Stimulated activated effector memory CD8-positive, alpha-beta T cell treated with anti-CD3 and anti-CD28 coated beads, Interleukin-12 subunit alpha, Interleukin-12 subunit beta, amount 100 ng/mL, for 72 hours (primary cell): Measurements from ENCODE around the gene TMEM115.

ENCODE experiments used
- ATAC-seq: fragments of 150-1000 bp; cut with Tn5 transposase; 2 replicates; pipeline ENCODE4 v1.10.0; 2021
- DNase-seq, 2 donors: peaks; one replicate each; pipeline ENCODE4 v3.0.0; 2021 to 2022; ENCODE audit warnings: low spot score in 2 of 2
- H3K27ac Mint-ChIP-seq: one replicate; pipeline ENCODE4 v1.8.0; 2022; ENCODE audit warnings: mild to moderate bottlenecking, mixed read lengths
- H3K36me3 Mint-ChIP-seq: one replicate; pipeline ENCODE4 v1.8.0; 2022; ENCODE audit warnings: mild to moderate bottlenecking, mixed read lengths
- H3K4me1 Mint-ChIP-seq: one replicate; pipeline ENCODE4 v1.8.0; 2022; ENCODE audit warnings: mixed read lengths
- H3K4me3 Mint-ChIP-seq: one replicate; pipeline ENCODE4 v1.8.0; 2022; ENCODE audit warnings: mild to moderate bottlenecking, mixed read lengths
- H3K9me3 Mint-ChIP-seq: one replicate; pipeline ENCODE4 v1.8.0; 2022; ENCODE audit warnings: mixed read lengths

Gene TMEM115

DNA sequence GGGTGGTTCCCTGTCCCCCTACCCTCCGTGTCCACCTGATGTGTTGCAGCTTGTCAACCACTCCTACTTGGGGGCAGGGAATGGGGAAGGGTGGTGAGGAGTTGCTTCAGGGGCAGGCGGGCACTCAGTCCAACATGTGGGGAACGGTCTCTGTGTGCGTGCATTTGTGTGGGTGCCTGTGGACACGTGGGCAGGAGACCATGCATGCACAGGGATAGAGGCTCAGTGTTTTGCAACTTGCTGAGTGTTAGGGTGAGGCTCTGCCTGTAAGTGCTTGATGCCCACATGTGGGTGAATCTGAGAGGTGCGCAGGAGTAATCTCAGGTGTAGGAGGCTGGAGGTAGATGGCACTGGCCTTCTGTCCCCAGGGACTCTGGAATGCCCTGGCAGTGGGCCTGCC is 24.4 kb upstream of the TMEM115 start:
- Mint-ChIP-seq H3K36me3 (no peaks in the 10 kb centered on the region), H3K9me3 (no peaks in the 10 kb centered on the region), H3K27ac (peak overlapping the region; percentile 9), H3K4me3 (no peak overlapping the region), H3K4me1 (no peaks in the 10 kb centered on the region)
- DNase-seq (no peak), ATAC-seq (no peak)

DNA sequence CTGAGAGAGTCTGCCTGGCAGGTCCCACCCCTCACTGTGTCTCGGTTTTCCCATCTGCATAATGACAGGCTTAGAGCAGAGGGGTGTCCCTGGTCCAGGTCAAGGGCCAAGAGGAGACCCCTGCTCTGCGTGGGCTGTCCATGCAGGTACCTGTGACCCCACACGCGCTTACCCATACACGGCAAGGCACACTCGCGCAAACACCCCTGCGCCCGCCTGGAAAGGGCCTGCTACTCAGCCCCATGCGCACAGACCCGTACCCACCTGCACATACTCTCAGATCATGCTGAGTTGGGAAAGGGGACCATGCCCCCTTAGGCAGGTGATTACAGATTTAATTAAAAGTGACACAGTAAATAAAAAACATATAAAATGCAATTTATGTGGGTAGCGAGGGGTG is 23.4 kb upstream of the TMEM115 start:
- DNase-seq, result no peak
- Mint-ChIP-seq H3K4me1 (peaks cover 7% of the 10 kb centered on the region), H3K36me3 (peaks cover 7% of the 10 kb centered on the region), H3K4me3 (no peak overlapping the region), H3K9me3 (no peaks in the 10 kb centered on the region), H3K27ac (no peak overlapping the region)
- ATAC-seq, result no peak

DNA sequence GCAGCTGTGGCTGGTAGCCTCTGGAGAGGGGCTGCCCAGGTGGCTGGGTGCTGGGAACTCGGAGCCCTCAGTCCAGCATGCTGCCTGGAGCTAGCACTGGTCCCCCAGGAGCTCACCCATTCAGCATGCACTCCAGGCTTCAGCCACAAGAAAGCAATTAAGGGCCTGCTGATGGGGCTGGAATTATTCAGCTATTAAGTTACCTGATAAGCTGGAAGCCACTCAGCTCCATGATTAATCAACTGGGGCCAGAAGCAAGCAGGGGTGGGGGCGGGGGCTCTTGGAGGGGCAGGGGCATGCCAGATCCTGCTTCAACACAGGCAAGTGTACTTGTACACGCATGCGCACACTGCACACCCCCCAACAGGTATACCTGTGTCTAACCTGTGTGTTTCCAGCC is 22.1 kb upstream of the TMEM115 start:
- H3K4me1 Mint-ChIP-seq, result peaks cover 7% of the 10 kb centered on the region
- no peaks in the 10 kb centered on the region for H3K9me3 Mint-ChIP-seq
- H3K27ac Mint-ChIP-seq, result peak overlapping the region; percentile 72
- H3K4me3 Mint-ChIP-seq, result no peak overlapping the region
- ATAC-seq (no peak), DNase-seq (no peak)
- peaks cover 7% of the 10 kb centered on the region for H3K36me3 Mint-ChIP-seq

DNA sequence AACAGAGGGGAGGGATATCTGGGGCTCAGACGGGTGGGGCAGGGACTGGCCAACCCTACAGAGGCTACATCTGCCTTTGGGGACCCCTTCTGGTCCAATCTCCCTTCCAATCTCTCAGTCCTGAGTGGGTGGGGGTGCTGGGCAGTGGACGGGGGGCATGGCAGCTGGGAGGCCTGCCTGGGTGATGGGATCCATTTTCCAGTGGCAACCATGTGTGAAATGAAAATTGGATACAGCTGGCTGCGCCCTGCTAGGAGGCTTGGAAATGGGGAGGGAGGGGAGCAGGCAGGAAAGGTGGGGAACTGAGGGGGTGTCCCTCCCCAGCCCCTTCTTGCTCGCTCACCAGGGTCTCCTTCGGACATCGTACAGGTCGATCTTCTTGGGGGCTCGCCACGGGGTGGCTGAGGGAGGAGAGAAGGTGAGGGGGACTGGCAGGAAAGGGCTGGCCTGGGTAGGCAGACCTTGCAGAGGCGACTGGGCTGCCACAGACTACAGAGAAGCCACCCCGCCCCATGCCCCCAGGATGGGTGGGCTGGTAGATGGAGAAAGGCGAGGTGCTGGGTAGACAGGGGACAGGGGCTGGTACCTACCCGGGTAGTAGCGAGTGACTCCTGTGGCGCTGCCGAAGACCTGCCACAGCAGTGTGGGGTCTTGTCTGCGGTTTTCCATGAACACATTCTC is 21.2 kb upstream of the TMEM115 start:
- Mint-ChIP-seq H3K4me1 (peaks cover 7% of the 10 kb centered on the region), H3K4me3 (no peak overlapping the region), H3K36me3 (peaks cover 7% of the 10 kb centered on the region), H3K27ac (peak overlapping the region; percentile 72), H3K9me3 (no peaks in the 10 kb centered on the region)
- DNase-seq, result no peak
- no peak for ATAC-seq

DNA sequence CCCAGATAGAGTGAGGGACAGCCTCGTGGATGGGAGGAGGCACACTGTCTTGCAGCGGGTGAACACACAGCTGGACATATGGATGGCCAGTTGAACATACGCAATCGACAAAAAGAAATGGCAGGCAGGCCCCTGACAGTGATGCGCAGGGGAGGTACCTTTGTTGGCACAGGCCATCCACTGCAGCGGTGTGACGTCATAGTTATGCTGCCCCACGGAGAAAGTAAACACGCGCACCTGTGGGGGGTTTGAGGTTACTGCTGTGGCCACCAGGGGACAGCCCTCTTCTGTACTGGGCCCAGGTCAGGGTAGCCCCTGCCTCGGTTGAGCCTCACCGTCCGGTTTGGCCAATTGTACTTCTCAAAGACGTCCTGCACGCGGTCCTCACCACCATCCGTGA is 19.4 kb upstream of the TMEM115 start:
- Mint-ChIP-seq H3K4me3 (no peak overlapping the region), H3K27ac (peak overlapping the region; percentile 57), H3K9me3 (no peaks in the 10 kb centered on the region), H3K4me1 (peaks cover 8% of the 10 kb centered on the region), H3K36me3 (peaks cover 7% of the 10 kb centered on the region)
- no peak for ATAC-seq
- no peak for DNase-seq

DNA sequence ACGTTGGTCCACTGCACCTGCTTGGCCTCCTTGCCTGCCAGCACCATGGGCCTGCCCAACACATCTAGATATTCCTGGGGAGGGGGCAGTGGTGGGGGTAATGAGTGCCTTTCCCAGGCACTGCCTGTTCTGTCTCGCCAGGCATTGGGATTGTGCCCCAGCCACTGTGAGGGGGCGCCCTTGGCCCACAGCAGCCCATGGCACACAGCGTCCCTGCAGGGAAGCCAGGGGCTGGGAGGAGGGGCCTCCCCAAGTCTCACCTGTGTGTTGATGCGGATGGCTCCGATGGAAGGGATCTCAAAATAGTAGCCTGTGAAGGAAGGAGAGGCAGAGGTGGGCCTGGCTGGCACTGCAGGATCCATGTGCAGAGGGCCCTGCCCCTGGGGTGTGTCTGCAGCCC is 18.7 kb upstream of the TMEM115 start:
- peaks cover 7% of the 10 kb centered on the region for H3K36me3 Mint-ChIP-seq
- no peaks in the 10 kb centered on the region for H3K9me3 Mint-ChIP-seq
- peaks cover 15% of the 10 kb centered on the region for H3K4me1 Mint-ChIP-seq
- H3K4me3 Mint-ChIP-seq, result no peak overlapping the region
- ATAC-seq (no peak), DNase-seq (no peak)
- peak overlapping the region; percentile 57 for H3K27ac Mint-ChIP-seq

DNA sequence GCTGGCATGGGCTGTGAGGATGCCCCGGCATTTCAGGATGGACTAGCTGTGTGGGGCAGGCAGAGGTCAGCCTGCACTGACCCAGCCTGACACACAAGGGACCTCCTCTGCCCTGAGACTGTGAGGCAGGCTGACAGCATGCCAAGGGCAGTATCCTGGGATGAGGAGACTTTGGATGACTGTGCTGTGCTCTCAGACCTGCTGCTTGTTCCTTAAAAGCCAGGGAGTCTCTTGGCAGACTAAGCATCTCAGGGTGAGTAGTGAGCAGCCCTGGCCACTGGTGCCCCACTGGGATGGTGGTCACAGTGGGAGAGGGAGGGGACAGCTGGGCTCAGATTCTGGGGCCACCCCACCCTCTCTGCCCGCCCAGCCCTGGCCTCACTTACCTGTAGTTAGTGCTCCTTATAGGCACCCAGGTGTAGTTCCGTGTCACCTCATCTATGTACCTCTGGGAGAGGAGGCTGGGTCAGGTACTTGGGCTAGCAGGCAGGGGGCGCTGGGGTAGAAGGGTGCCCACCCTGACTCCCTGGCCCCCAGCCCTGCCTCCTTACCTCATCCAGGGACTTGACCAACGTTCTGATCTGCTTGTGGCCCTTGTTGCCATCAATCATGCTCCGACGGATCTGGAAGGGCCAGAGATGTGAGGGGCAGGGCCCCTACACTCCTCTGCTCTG is 16.1 kb upstream of the TMEM115 start:
- Mint-ChIP-seq H3K36me3 (peaks cover 7% of the 10 kb centered on the region), H3K27ac (no peak overlapping the region)
- ATAC-seq, result peak; percentile 25

DNA sequence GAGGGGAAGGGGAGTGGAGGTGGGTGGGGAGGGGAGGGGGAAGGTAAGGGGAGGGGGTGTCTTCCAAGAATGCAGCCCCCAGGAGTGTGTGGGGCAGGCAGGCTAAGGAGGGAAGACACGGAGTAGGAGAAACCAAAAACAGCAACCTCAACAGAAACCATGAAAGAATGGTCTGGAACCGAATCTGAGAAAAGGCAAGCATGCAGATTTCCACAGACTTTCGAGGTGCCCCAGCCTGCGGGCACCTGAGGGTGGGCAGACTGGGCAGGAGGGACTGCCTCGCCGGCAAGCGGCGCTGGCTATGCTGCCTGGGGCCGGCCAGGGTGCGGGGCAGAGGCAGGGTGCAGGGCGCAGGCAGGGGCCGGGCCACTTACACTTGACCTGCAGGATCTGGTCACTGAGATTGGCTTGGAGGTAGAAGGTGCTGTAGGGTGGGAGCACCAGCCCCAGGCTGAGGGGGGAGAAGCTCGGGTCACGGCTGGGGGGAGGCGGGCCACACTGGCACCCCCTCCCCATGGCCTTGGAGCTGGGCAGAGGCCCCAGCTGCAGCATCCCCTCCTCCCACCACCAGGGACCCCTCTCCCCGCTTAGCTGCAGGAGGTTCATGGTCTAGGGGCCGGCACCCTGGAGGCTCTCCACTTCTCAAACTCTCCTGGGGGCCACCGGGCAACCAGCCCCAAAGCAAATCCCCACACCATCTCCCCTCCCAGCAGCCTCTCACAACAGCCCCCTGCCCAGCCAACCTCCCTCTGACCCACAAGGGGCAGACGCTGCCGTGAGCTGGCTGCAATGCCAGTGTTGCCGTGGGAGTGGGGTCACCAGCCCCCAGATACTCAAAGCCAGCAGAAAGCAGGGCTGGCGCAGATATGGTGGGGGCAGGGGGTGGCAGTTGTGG is 15.3 kb upstream of the TMEM115 start:
- no peaks in the 10 kb centered on the region for H3K9me3 Mint-ChIP-seq
- no peak for ATAC-seq
- no peak for DNase-seq
- peaks cover 7% of the 10 kb centered on the region for H3K36me3 Mint-ChIP-seq
- no peak overlapping the region for H3K4me3 Mint-ChIP-seq
- peaks cover 21% of the 10 kb centered on the region for H3K4me1 Mint-ChIP-seq
- no peak overlapping the region for H3K27ac Mint-ChIP-seq

More for the DNA sequence above, 16.1 kb upstream of the TMEM115 start:
- DNase-seq, result no peak
- Mint-ChIP-seq H3K4me3 (no peak overlapping the region), H3K4me1 (peaks cover 21% of the 10 kb centered on the region), H3K9me3 (no peaks in the 10 kb centered on the region)

DNA sequence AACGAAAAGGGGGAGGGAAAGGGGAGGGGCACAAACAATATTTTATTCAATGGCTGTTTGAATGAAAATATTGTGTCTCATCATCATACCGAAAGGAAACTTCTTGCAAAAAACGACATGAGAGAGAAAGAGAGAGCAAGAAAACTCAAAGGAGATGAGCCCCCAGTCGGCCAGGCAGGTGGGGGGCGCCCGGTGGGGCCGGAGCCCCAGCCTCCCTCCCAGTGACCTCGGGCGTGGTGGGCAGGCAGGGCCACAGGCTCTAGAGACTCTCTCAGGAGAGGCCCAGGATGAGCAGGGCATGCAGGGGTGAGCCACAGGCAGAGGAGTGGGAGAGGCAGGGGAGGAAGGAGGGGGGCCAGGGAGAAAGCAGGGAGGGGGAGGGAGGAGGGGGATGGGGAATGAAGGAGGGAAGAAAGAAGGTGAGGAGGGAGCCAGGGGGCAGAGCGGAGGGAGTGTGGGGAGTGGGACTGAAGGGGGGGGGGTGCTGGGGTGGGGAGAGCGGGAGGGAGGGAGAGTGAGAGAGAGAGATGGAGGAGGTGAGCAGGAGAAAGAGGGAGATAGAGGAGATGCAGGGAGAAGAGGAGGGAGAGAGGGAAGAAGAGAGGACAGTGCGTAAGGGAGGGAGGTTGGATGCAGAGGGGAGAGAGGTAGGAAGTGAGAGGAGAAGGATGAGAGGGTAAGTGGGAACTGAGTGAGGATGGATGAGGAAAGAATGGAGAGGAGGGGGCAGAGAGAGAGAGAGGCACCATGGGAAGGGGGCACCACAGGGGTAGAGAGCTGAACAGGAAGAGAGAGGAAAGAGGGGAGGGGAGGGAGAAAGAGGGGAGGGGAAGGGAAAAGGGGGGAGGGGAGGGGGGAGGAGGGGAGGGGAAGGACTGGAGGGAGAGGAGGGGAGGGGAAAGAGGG is 14.1 kb upstream of the TMEM115 start:
- no peak overlapping the region for H3K4me3 Mint-ChIP-seq
- H3K36me3 Mint-ChIP-seq, result peaks cover 6% of the 10 kb centered on the region
- DNase-seq (no peak), ATAC-seq (no peak)
- H3K27ac Mint-ChIP-seq, result peak overlapping the region; percentile 79
- H3K4me1 Mint-ChIP-seq, result peaks cover 30% of the 10 kb centered on the region
- H3K9me3 Mint-ChIP-seq, result no peaks in the 10 kb centered on the region

DNA sequence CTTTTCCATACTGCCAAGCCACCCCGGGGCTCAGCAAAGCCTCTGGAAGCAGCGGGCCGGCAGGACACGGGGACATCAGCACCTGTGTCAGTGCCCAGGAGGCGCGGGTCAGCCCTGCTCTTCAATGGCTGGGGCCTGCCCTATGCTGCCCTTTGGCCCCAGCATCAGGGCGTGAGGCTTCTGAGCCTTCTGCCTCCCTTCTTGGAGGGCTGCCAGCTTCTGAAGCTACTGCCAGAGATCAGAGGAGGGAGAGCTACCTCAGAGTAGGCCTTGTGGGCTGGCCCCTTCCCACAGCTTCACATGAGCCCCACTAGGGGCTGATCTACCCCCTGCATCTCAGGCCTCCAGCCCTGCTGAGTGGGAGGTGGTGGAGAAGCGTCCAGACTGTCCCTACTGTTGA is 13.0 kb upstream of the TMEM115 start:
- no peaks in the 10 kb centered on the region for H3K9me3 Mint-ChIP-seq
- no peak for DNase-seq
- ATAC-seq, result no peak
- H3K27ac Mint-ChIP-seq, result peak overlapping the region; percentile 76
- peaks cover 2% of the 10 kb centered on the region for H3K36me3 Mint-ChIP-seq
- peaks cover 30% of the 10 kb centered on the region for H3K4me1 Mint-ChIP-seq
- H3K4me3 Mint-ChIP-seq, result no peak overlapping the region

DNA sequence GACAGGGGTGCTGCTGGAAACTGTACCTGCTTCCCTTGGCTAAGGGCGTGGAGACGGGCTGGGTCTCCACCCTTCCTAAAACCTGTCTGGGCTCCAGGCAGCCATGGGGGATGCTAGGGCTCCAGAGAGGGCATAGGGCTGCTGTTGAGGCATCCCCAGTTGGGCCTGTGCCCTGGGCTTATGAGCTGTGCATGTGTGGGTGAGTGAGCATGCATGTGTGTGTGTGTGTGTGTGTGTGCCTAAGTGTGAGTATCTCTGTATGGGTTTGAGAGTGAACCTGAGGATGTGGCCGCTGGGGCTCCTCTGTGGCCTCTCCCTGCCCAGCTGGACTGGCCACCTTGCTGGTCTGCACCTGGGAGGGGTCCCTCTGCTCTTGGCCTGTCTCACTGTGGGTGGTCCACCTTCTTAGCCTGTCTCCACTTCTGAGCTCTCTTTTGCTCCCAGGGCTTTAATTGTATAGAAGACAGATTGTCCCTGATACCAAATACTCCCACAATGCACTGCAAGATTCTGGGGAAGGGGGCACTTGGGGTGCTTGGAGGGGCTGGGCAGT is 11.9 kb upstream of the TMEM115 start:
- Mint-ChIP-seq H3K4me1 (peaks cover 36% of the 10 kb centered on the region), H3K9me3 (no peaks in the 10 kb centered on the region), H3K36me3 (peaks cover 5% of the 10 kb centered on the region), H3K27ac (peak overlapping the region; percentile 76), H3K4me3 (no peak overlapping the region)
- DNase-seq (no peak), ATAC-seq (no peak)

DNA sequence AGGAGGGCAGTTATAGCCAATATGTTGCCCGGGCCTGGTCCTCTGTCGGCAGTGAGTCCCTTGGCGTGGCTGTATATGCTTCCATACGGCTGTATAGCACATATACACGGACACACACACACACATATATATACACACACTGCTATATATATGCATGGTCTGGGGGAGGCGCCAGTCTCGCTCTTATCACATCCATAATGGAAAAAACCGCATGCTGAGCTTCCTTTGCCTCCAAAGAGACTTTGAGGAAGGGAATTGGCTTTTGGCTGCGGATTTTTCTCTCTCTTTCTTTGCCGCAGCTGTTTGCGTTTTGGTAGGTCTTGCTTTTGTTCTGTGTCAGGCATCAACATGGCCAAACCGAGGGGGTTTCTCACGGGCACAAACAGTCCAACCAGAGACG is 11.3 kb upstream of the TMEM115 start:
- Mint-ChIP-seq H3K4me3 (no peak overlapping the region), H3K9me3 (no peaks in the 10 kb centered on the region), H3K4me1 (peaks cover 42% of the 10 kb centered on the region), H3K27ac (peak overlapping the region; percentile 76), H3K36me3 (peaks cover 5% of the 10 kb centered on the region)
- ATAC-seq (no peak), DNase-seq (no peak)

DNA sequence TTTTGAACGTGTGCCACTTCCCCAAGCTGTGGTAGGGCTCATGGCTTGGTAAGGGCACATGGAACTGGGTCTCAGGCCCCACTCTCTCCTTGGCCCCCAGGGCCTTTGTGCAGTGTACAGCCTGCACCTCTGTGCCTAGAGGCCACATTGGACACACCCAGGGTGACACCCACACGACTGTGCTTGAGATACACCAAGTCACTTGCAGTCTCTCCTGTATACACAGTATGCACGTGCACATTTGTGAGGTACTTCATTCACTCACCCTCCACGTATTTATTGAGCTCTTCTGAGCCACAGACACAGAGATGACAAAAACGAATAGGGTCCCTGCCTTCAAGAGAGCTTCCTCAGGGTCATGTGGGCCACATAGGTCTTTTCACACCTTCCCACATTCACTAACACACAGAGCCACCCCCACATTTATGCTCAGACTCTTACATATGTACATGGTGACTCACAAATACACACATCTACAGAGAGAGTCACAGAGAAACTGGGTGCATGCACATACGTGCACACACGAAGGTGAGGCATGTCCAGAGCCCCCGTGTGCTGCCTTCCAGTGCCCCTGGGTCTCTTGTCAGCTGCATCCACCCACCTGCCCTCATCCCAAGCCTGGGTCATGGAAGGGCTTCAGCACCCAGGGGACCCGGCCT is 9.8 kb upstream of the TMEM115 start:
- Mint-ChIP-seq H3K36me3 (peaks cover 5% of the 10 kb centered on the region), H3K9me3 (no peaks in the 10 kb centered on the region), H3K27ac (no peak overlapping the region), H3K4me1 (peaks cover 53% of the 10 kb centered on the region), H3K4me3 (no peak overlapping the region)
- DNase-seq, result no peak
- no peak for ATAC-seq

DNA sequence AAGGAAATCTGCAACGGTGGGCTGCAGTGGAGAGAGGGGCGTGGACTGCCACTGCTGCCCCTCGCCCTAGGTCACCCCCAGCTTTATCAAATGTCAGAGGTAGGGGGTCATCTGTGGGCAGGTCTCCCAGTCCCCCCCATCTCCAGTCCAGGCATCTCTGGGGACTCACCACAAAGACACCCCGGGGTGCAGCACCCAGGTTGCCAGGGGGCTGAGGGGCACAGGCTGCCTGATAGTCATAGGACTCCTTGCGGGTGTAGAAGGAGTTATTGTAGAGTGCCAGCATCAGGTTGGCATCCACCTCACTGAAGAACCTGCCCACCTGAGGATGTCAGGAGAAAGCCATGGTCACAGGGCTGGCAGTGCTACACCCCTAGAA is 6.5 kb upstream of the TMEM115 start:
- ATAC-seq (no peak), DNase-seq (no peak)
- Mint-ChIP-seq H3K9me3 (no peaks in the 10 kb centered on the region), H3K4me1 (peaks cover 41% of the 10 kb centered on the region), H3K4me3 (peak overlapping the region; percentile 79), H3K36me3 (peaks cover 5% of the 10 kb centered on the region), H3K27ac (peak overlapping the region; percentile 87)
